Ishikawa (cell line): Measurements from ENCODE around the gene CCDC81.

Source experiments
- CEBPB ChIP-seq: IDR thresholded peaks from 2 replicates; pipeline ENCODE4 v1.6.1; 2012
- CREB1 ChIP-seq: IDR thresholded peaks from 2 replicates; pipeline ENCODE4 v1.6.1; 2012; ENCODE audit warnings: low read depth
- EGR1 ChIP-seq: IDR thresholded peaks from 2 replicates; pipeline ENCODE4 v1.6.1; 2012
- EP300 ChIP-seq: IDR thresholded peaks from 2 replicates; pipeline ENCODE4 v1.6.1; 2012; ENCODE audit warnings: borderline replicate concordance
- FOXM1 ChIP-seq: IDR thresholded peaks from 2 replicates; pipeline ENCODE4 v1.6.1; 2012; ENCODE audit warnings: low read depth, borderline replicate concordance
- MAX ChIP-seq: IDR thresholded peaks from 2 replicates; pipeline ENCODE4 v1.6.1; 2012
- NFIC ChIP-seq: IDR thresholded peaks from 2 replicates; pipeline ENCODE4 v1.6.1; 2012
- RAD21 ChIP-seq: IDR thresholded peaks from 2 replicates; pipeline ENCODE4 v1.6.1; 2012; ENCODE audit warnings: low read depth
- TAF1 ChIP-seq: IDR thresholded peaks from 2 replicates; pipeline ENCODE4 v1.6.1; 2012; ENCODE audit warnings: low read depth, mild to moderate bottlenecking
- TCF12 ChIP-seq: IDR thresholded peaks from 2 replicates; pipeline ENCODE4 v1.6.1; 2012; ENCODE audit warnings: low read depth
- TEAD4 ChIP-seq: IDR thresholded peaks from 2 replicates; pipeline ENCODE4 v1.6.1; 2012
- USF1 ChIP-seq: IDR thresholded peaks from 2 replicates; pipeline ENCODE4 v1.6.1; 2012
- YY1 ChIP-seq: IDR thresholded peaks from 2 replicates; pipeline ENCODE4 v1.6.1; 2012; ENCODE audit warnings: low read depth
- ZBTB7A ChIP-seq: IDR thresholded peaks from 2 replicates; pipeline ENCODE4 v1.6.1; 2012; ENCODE audit warnings: low read depth
- TF ChIP-seq, protein P1 (sequence below): IDR thresholded peaks from 2 replicates; pipeline ENCODE4 v1.6.1; 2012; ENCODE audit warnings: low read depth, mild to moderate bottlenecking

CCDC81 gene

GRCh38 chr11:86446163-86446923, 71.7 kb downstream of the CCDC81 start:
- no peak for TF ChIP-seq CREB1
- TF ChIP-seq CEBPB = no peak
- TF ChIP-seq TEAD4 = no peak
- TF ChIP-seq RAD21 = no peak
- no peak for TF ChIP-seq ZBTB7A
- no peak for TF ChIP-seq EP300
- no peak for TF ChIP-seq MAX
- TF ChIP-seq, protein P1, sequence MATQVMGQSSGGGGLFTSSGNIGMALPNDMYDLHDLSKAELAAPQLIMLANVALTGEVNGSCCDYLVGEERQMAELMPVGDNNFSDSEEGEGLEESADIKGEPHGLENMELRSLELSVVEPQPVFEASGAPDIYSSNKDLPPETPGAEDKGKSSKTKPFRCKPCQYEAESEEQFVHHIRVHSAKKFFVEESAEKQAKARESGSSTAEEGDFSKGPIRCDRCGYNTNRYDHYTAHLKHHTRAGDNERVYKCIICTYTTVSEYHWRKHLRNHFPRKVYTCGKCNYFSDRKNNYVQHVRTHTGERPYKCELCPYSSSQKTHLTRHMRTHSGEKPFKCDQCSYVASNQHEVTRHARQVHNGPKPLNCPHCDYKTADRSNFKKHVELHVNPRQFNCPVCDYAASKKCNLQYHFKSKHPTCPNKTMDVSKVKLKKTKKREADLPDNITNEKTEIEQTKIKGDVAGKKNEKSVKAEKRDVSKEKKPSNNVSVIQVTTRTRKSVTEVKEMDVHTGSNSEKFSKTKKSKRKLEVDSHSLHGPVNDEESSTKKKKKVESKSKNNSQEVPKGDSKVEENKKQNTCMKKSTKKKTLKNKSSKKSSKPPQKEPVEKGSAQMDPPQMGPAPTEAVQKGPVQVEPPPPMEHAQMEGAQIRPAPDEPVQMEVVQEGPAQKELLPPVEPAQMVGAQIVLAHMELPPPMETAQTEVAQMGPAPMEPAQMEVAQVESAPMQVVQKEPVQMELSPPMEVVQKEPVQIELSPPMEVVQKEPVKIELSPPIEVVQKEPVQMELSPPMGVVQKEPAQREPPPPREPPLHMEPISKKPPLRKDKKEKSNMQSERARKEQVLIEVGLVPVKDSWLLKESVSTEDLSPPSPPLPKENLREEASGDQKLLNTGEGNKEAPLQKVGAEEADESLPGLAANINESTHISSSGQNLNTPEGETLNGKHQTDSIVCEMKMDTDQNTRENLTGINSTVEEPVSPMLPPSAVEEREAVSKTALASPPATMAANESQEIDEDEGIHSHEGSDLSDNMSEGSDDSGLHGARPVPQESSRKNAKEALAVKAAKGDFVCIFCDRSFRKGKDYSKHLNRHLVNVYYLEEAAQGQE = no peak
- TF ChIP-seq NFIC = no peak
- no peak for TF ChIP-seq TAF1
- TF ChIP-seq FOXM1 = no peak

DNA sequence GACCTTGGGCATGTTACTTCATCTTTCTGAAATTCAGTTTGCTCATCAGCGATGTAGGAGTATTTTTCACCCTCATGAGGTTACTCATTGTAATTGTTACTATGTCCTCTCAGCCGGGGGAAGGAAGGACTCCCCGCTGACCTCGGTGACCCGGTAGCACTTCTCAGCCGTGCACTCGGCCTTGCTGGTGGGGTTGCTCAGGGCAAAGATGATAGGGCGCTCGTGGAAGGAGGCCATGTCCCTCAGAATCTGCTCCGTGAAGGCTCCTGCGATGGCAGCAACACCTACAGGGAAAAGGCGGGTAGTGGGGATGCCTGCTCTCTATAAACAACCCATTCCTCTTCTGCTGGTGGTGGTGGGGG, 72.2 kb downstream of the CCDC81 start:
- no peak for TF ChIP-seq NFIC
- TF ChIP-seq RAD21 = no peak
- TF ChIP-seq EP300 = no peak
- TF ChIP-seq YY1 = no peak
- TF ChIP-seq MAX = no peak
- TF ChIP-seq TEAD4 = no peak
- no peak for TF ChIP-seq USF1
- no peak for TF ChIP-seq CREB1
- TF ChIP-seq FOXM1 = no peak
- no peak for TF ChIP-seq TAF1
- TF ChIP-seq TCF12 = no peak
- TF ChIP-seq, protein P1 = no peak
- no peak for TF ChIP-seq EGR1
- TF ChIP-seq CEBPB = no peak
- TF ChIP-seq ZBTB7A = no peak

DNA sequence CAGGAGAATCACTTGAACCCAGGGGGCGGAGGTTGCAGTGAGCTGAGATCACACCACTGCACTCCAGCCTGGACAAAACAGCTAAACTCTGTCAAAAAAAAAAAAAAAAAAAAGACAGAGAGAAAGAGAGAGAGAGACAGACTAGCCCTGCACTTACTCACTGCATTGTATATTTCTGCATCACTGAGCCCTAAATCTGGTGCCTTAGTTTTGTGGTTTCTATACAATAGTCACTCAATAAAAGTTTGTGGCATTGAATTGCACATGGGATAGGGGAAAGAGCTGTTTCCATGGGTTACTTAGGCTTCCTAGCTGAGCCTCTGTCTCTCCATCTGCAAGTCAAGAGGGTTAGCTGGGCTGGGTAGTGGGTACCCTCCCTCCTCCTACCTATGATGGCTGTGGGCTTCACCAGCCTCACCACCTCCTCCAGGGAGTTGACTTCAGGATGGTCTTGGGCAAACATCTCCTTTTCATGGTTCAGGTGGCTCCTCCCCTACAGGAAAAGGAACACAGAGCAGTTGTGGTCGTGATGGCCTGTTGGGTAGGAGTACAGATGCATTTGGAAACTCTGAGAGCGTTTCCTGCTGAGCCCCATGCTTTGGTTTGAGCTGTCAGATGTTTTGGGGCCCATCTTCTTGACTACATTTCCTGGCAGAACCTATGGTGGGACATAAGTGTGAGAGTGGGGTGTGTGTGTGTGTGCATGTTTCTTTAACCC, 73.2 kb downstream of the CCDC81 start:
- TF ChIP-seq NFIC (no peak), CREB1 (no peak), EGR1 (no peak), RAD21 (no peak), FOXM1 (no peak), TCF12 (no peak), YY1 (no peak), TAF1 (no peak), ZBTB7A (no peak), USF1 (no peak)
- TF ChIP-seq, protein P1 = no peak
